Measurements from ENCODE around the gene NDUFS2.

Gene NDUFS2

GRCh38 chr1:161172776-161173376 is 29.3 kb upstream of the NDUFS2 start:
- no peak for DNase-seq

DNA sequence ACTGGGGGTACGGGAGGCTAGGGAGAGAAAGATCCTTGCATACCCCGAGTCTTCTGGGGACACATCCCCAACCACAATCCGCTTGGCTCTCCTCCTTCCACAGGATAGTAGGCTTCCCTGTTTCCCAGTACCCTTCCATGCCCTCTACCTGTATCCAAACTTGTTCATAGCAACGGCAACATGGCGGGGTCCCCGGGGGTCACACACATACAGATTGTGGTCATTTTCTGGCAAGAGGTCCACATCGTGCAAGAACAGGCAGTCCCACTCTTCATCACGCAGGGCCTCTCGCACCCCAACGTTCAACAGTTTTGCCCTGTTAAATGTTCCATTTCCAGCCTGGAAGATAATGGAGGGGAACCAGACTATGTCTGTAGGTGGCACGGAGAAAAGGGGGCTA is 28.5 kb upstream of the NDUFS2 start:
- DNase-seq = no peak

GRCh38 chr1:161174911-161175310 is 27.3 kb upstream of the NDUFS2 start:
- no peak for DNase-seq

- no peak for DNase-seq
Observed at GRCh38 chr1:161175771-161176453, 26.3 kb upstream of the NDUFS2 start.

GRCh38 chr1:161176468-161177111 is 25.6 kb upstream of the NDUFS2 start:
- DNase-seq = no peak

DNA sequence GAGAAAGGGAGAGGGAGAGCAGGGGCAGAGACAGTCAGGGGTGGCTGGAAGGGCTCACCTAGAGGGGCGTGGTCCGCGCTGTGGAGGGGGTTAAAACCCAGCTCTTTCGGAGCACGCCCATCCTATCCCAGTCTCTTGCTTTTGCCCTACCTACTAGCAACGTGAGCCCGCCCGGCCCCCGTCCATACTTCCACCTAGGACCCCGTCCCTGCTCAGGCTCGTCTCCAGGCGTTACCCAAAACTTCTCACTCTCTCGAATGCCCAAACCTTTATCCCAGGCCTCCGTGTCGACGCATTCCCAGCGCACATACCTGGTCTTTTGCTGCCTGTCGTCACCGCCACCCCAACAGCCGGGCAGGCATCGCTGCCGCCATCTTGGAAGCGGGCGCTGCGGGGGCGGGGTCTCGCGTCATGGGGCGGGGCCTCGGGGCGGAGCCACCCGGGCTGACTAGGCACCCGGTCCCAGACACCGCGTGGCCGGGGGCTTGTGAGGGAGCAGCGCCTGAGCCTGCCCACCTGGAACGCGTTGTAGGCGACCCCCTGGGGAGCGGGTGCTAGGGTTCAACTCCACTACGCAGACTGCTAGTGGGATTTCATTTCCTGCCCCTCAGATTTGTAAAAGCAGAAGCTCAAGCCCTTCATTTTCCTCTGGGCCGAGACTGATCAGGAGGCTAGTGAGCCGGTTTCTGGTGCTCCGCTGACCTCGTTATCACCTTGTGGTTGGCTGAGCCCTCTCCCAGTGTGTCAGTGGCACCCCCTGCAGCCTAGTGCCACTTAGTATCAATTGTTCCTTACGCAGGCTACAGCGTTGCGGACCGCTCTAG is 24.8 kb upstream of the NDUFS2 start, which contains the start of gene B4GALT3:
Gene B4GALT3, minus strand, starts transcription at position 396 of the 824 bp plus-strand sequence. CDS start 1,447 bp downstream, outside the sequence.
- peak; percentile 74 to 89 for DNase-seq

DNA sequence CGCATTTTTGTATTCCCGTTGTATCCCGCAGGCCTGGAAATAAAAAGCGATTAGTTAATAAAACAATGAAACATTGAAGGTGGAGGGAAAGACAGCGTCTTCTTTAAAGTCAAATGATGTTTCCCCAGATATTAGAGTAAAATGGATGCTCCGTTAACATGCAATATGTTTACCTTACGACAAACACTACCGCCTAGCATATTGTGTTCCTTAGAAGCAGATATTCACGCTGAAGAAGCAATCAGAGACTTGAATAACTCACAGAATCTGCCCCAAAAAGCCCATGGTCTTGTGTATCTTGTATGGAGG is 24.3 kb upstream of the NDUFS2 start:
- peak in 1 of 2 experiments; percentile 24 for DNase-seq

- DNase-seq = no peak
Observed at GRCh38 chr1:161179698-161180097, 22.5 kb upstream of the NDUFS2 start.

GRCh38 chr1:161180639-161181038 is 21.5 kb upstream of the NDUFS2 start:
- DNase-seq = peak in 1 of 2 experiments; percentile 61

GRCh38 chr1:161182214-161182613 is 20.0 kb upstream of the NDUFS2 start:
- no peak for DNase-seq

GRCh38 chr1:161185282-161185682 is 16.9 kb upstream of the NDUFS2 start:
- DNase-seq = peak; percentile 99

- DNase-seq = peak in 1 of 2 experiments; percentile 30
Observed at GRCh38 chr1:161185732-161186311, 16.3 kb upstream of the NDUFS2 start.

- no peak for DNase-seq
Observed at GRCh38 chr1:161187311-161187710, 14.9 kb upstream of the NDUFS2 start.

GRCh38 chr1:161188381-161188780 is 13.8 kb upstream of the NDUFS2 start:
- DNase-seq = no peak

DNA sequence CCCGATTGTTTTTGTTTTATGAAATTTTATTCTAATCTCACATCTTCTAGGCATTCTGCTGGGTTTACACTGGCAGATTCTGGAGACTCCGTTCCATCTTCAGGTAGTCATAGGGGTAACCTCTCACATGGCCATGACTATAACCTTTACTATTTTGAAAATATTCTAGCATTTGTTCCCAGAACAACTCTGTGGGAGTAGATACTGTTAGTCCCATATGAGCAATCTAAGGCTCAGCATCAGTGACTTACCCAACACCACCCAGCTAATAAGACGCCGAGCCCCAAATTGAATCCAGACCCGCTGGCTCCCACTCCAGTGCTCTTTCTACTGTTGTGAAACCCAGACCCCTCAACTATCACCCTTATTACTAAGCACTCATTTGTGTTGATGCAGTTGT is 13.1 kb upstream of the NDUFS2 start:
- DNase-seq = no peak

- DNase-seq = peak; percentile 31 to 74
Observed at GRCh38 chr1:161190962-161191521, 11.1 kb upstream of the NDUFS2 start.

DNA sequence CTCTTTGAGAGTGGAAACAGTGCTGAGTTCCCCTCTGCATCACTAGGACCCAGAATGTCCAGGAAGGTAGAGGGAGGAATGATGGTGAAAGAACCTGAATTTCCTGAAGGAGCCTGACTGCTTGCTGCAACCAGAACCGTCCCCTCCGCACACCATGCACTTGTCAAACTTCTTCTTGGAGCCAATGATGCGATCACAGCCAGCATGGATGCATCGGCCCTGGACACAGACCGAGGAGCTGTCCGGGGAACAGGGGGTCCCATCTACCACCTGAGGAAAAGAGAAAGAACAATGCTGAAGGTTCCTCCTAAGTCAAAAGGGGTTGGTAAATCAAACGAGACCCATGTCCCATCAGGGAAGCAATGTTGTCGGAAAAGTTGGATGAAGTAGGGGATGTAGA is 10.2 kb upstream of the NDUFS2 start:
- no peak for DNase-seq

GRCh38 chr1:161192476-161193465 is 9.4 kb upstream of the NDUFS2 start:
- peak; percentile 71 to 75 for DNase-seq

DNA sequence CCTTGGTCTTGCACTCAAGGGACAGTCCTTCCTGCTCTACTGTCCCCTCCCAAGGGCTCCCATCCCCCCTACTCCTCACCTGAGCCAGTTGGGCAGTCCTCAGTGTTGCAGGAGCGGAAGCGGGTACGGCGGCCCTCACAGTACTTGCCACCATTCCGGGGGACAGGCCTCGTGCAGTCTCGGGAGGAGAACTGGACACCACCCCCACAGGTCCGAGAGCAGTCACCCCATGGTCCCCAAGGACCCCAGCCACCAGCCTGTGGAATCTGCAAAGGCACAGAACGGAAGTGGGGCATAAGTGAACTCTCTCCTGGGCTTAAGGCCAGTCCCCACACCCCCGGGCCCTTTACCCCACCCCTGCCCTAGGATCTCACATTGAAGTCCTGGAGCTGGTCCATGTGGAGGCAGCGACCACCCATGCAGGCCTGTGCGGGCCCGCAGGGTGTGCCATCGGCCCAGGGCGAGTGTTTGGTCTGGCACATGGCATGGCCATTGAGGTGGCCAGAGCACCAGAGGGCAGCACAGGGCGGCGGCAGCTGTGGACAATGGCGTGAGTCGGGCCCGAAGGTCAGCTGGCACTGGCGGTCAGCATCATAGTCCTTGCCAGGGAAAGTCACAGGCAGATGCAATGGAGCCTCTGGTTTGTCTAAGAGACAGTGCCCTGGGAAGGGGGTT is 8.5 kb upstream of the NDUFS2 start:
- no peak for DNase-seq

GRCh38 chr1:161195171-161195570 is 7.0 kb upstream of the NDUFS2 start:
- DNase-seq = no peak

- no peak for DNase-seq
Observed at GRCh38 chr1:161196111-161196510, 6.1 kb upstream of the NDUFS2 start.

All from NCI-H524 (cell line).